WTC11 (cell line): ENCODE measurements around the gene MBP. TPM values are rescaled to one million over a fixed set of nuclear protein-coding genes. Genes with fewer than 3 reads are reported as not detected.

Source experiments
- ATAC-seq: fragments of 200-7000 bp; cut with Tn5 transposase; 2 replicates; pipeline ENCODE4 v1.10.0; 2021; ENCODE audit warnings: mild to moderate bottlenecking, moderate library complexity
- CTCF ChIA-PET: fragments of 300-600 bp; sonication (Branson Sonifier 250); formaldehyde crosslinking; loops from one replicate; lab custom pipeline; 2021; ENCODE audit warnings: antibody characterized with exemption; lab: Charles Lee
- POLR2A ChIA-PET: fragments of 350-600 bp; sonication (Branson Sonifier 250); formaldehyde crosslinking; loops from one replicate; lab custom pipeline; 2021; ENCODE audit warnings: antibody characterized with exemption; lab: Charles Lee
- DNase-seq: peaks from one replicate; pipeline ENCODE4 v3.0.0; 2021; ENCODE audit warnings: low spot score
- H3K27ac Mint-ChIP-seq: 2 replicates; pipeline ENCODE4 v1.8.0; 2021; ENCODE audit warnings: mixed read lengths
- H3K27me3 Mint-ChIP-seq: 2 replicates; pipeline ENCODE4 v1.8.0; 2021; ENCODE audit warnings: low read depth, mild to moderate bottlenecking, moderate library complexity, mixed read lengths
- H3K36me3 Mint-ChIP-seq: 2 replicates; pipeline ENCODE4 v1.8.0; 2021; ENCODE audit warnings: mixed read lengths
- H3K4me1 Mint-ChIP-seq: 2 replicates; pipeline ENCODE4 v1.8.0; 2022; ENCODE audit warnings: mixed read lengths
- H3K4me3 Mint-ChIP-seq: 2 replicates; pipeline ENCODE4 v1.8.0; 2021; ENCODE audit warnings: mild to moderate bottlenecking, moderate library complexity, mixed read lengths
- H3K9me3 Mint-ChIP-seq: 2 replicates; pipeline ENCODE4 v1.8.0; 2021; ENCODE audit warnings: mixed read lengths
- CREB1 ChIP-seq: sonication (generic); formaldehyde crosslinking; IDR thresholded peaks from 2 replicates; pipeline ENCODE4 v1.8.0; 2023; ENCODE audit warnings: mild to moderate bottlenecking, missing genetic modification reagents
- CREM ChIP-seq: sonication (generic); formaldehyde crosslinking; IDR thresholded peaks from 2 replicates; pipeline ENCODE4 v1.8.1; 2022; ENCODE audit warnings: mild to moderate bottlenecking, missing genetic modification reagents, moderate library complexity
- ESRRA ChIP-seq: sonication (generic); formaldehyde crosslinking; IDR thresholded peaks from 2 replicates; pipeline ENCODE4 v1.8.1; 2022; ENCODE audit warnings: mild to moderate bottlenecking, missing genetic modification reagents, borderline replicate concordance
- JUN ChIP-seq: sonication (generic); formaldehyde crosslinking; IDR thresholded peaks from 2 replicates; pipeline ENCODE4 v1.8.0; 2023; ENCODE audit warnings: mild to moderate bottlenecking, missing genetic modification reagents
- NR1H2 ChIP-seq: sonication (generic); formaldehyde crosslinking; IDR thresholded peaks from 2 replicates; pipeline ENCODE4 v1.9.0; 2021; ENCODE audit warnings: mild to moderate bottlenecking, moderate library complexity, missing genetic modification reagents
- PRRX2 ChIP-seq: fragments of 250-450 bp; sonication (Bioruptor Pico); IDR thresholded peaks from 2 replicates; pipeline ENCODE4 v1.8.0; 2021; ENCODE audit warnings: mild to moderate bottlenecking
- RELA ChIP-seq: sonication (generic); formaldehyde crosslinking; IDR thresholded peaks from 2 replicates; pipeline ENCODE4 v1.8.1; 2022; ENCODE audit warnings: missing genetic modification reagents, mild to moderate bottlenecking, borderline replicate concordance
- total RNA-seq: library from RNA; stranded (reverse); gene quantifications from 3 replicates; pipeline ENCODE4 v1.2.3, GENCODE V29; 2021
- TF ChIP-seq, protein P1 (sequence below): sonication (generic); formaldehyde crosslinking; conservative IDR thresholded peaks from 2 replicates; pipeline ENCODE4 v1.8.1; 2022; ENCODE audit warnings: mild to moderate bottlenecking, missing genetic modification reagents
- TF ChIP-seq, protein P2 (sequence below): sonication (generic); formaldehyde crosslinking; IDR thresholded peaks from 2 replicates; pipeline ENCODE4 v1.8.1; 2022; ENCODE audit warnings: missing genetic modification reagents, borderline replicate concordance
- TF ChIP-seq, protein P3 (sequence below): sonication (generic); formaldehyde crosslinking; conservative IDR thresholded peaks from 2 replicates; pipeline ENCODE4 v1.8.1; 2023; ENCODE audit warnings: mild to moderate bottlenecking, low read depth, missing genetic modification reagents, moderate library complexity
- TF ChIP-seq, protein P4 (sequence below): fragments of 250-450 bp; sonication (Bioruptor Pico); IDR thresholded peaks from 2 replicates; pipeline ENCODE4 v1.8.0; 2021; ENCODE audit warnings: mild to moderate bottlenecking
- TF ChIP-seq, protein P5 (sequence below): fragments of 250-450 bp; sonication (Bioruptor Pico); IDR thresholded peaks from 2 replicates; pipeline ENCODE4 v1.9.0; 2021; ENCODE audit warnings: mild to moderate bottlenecking, borderline replicate concordance
- TF ChIP-seq, protein P6 (sequence below): sonication (generic); formaldehyde crosslinking; IDR thresholded peaks from 2 replicates; pipeline ENCODE4 v1.8.0; 2023; ENCODE audit warnings: missing genetic modification reagents, mild to moderate bottlenecking, borderline replicate concordance
- TF ChIP-seq, protein P7 (sequence below): sonication (generic); formaldehyde crosslinking; IDR thresholded peaks from 2 replicates; pipeline ENCODE4 v1.8.1; 2023; ENCODE audit warnings: mild to moderate bottlenecking, missing genetic modification reagents

The MBP gene
- total RNA-seq, 1 experiment from 2014 or later = 19.6 TPM

DNA sequence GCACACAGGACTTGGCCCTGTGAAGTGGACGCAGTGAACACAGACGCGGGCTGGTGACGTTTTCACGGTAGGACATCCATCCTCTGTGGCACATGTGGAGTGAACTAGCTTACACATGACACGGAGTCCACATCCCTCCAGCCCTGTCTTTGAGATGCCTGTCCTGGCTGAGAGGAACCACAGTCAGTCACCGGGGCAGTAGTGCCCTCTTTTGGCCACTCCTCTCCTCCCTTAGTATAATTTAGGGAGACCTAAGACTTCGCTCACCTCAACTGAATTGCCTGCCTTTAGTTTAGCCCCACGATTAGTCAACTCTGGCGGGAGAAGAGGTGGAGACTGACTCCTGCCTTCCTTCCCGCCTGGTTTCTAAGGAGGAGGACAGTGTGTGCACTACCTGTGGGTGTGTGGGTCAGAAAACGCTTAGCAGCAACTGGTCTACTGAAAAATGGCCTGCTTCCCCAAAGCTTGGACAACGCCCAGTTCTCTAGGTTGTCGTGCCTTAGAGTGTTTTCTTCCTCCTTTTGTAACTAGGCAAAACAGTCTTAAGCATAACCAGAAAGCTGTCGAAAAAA, 70.6 kb downstream of the MBP start (continued):
- no peak for TF ChIP-seq NR1H2
- TF ChIP-seq, protein P1, sequence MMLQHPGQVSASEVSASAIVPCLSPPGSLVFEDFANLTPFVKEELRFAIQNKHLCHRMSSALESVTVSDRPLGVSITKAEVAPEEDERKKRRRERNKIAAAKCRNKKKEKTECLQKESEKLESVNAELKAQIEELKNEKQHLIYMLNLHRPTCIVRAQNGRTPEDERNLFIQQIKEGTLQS = no peak
- TF ChIP-seq, protein P2, sequence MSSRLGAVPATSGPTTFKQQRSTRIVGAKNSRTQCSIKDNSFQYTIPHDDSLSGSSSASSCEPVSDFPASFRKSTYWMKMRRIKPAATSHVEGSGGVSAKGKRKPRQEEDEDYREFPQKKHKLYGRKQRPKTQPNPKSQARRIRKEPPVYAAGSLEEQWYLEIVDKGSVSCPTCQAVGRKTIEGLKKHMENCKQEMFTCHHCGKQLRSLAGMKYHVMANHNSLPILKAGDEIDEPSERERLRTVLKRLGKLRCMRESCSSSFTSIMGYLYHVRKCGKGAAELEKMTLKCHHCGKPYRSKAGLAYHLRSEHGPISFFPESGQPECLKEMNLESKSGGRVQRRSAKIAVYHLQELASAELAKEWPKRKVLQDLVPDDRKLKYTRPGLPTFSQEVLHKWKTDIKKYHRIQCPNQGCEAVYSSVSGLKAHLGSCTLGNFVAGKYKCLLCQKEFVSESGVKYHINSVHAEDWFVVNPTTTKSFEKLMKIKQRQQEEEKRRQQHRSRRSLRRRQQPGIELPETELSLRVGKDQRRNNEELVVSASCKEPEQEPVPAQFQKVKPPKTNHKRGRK (CRISPR knock-in tag) = no peak
- no peak for TF ChIP-seq ESRRA (CRISPR knock-in tag)
- no peak for TF ChIP-seq CREM (CRISPR knock-in tag)

DNA sequence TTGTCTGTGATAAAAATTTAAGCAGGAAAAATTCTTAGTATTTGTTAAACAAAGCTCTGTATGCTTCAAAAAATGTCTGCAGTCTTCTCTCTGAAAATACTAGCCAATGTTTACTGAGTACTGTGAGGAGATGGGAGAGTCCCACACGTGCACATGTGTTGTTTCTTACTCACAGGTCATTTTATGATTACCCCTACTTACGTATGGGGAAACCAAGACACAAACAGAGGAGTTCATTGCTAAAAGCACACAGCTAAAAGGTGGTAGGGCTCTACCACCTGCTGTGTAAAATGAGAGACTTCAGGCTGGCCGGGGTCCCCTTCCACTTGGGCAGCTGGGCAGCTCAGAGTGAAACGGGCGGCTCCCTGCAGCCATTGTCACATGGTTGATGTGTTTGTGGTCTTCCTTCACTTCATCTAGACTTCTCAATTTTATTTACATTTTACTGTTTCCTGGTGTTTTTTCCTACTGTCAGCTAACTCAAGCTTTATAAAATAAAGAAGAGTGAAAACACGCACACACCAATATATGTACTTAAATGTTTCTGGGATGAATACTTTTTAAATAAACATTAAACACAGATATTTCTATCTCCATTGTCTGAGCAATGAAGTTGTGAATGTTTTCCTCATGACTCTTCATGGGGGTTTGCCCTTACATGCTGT, 71.2 kb downstream of the MBP start:
- DNase-seq = no peak
- Mint-ChIP-seq H3K4me1 (peaks cover 39% of the 10 kb centered on the region), H3K4me3 (no peak overlapping the region), H3K36me3 (peaks cover 21% of the 10 kb centered on the region), H3K9me3 (no peaks in the 10 kb centered on the region), H3K27me3 (no peaks in the 10 kb centered on the region), H3K27ac (0 out of 2 replicates have a peak overlapping the region, but pooled peaks have one; percentile 29)
- POLR2A ChIA-PET = interaction anchor here (0.7 kb wide), 1 partner anchor 1678 kb away, joined by 4 read pairs; no protein-coding TSS in a partner anchor
- CTCF ChIA-PET = interaction anchor here (0.5 to 1.6 kb wide), 11 partner anchors 10 to 258 kb away, joined by 3 to 8 read pairs (median 5); no protein-coding TSS in a partner anchor
- no peak for ATAC-seq
- TF ChIP-seq, protein P3, sequence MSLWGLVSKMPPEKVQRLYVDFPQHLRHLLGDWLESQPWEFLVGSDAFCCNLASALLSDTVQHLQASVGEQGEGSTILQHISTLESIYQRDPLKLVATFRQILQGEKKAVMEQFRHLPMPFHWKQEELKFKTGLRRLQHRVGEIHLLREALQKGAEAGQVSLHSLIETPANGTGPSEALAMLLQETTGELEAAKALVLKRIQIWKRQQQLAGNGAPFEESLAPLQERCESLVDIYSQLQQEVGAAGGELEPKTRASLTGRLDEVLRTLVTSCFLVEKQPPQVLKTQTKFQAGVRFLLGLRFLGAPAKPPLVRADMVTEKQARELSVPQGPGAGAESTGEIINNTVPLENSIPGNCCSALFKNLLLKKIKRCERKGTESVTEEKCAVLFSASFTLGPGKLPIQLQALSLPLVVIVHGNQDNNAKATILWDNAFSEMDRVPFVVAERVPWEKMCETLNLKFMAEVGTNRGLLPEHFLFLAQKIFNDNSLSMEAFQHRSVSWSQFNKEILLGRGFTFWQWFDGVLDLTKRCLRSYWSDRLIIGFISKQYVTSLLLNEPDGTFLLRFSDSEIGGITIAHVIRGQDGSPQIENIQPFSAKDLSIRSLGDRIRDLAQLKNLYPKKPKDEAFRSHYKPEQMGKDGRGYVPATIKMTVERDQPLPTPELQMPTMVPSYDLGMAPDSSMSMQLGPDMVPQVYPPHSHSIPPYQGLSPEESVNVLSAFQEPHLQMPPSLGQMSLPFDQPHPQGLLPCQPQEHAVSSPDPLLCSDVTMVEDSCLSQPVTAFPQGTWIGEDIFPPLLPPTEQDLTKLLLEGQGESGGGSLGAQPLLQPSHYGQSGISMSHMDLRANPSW (CRISPR knock-in tag) = no peak
- TF ChIP-seq, protein P4, sequence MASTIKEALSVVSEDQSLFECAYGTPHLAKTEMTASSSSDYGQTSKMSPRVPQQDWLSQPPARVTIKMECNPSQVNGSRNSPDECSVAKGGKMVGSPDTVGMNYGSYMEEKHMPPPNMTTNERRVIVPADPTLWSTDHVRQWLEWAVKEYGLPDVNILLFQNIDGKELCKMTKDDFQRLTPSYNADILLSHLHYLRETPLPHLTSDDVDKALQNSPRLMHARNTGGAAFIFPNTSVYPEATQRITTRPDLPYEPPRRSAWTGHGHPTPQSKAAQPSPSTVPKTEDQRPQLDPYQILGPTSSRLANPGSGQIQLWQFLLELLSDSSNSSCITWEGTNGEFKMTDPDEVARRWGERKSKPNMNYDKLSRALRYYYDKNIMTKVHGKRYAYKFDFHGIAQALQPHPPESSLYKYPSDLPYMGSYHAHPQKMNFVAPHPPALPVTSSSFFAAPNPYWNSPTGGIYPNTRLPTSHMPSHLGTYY (CRISPR knock-in tag) = no peak
- TF ChIP-seq CREB1 (CRISPR knock-in tag) = no peak

DNA sequence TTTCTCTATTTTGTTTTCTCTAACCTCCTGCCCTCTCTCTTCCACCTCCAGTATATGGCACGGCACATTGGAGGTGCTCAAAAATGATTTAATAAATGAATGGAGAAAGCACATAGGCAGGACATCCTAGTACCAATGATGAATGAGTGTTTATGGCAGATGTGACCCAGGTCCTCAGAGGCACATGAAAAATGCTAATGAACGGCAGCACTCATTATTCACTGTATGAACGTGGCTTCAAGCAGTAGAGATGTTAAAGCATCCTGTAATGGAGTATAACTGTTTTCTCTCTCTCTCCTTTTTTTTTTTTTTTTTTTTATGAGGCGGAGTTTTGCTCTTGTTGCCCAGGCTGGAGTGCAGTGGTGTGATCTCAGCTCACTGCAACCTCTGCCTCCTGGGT, 72.4 kb downstream of the MBP start:
- Mint-ChIP-seq H3K27me3 (no peaks in the 10 kb centered on the region), H3K4me1 (peaks cover 52% of the 10 kb centered on the region), H3K36me3 (peaks cover 9% of the 10 kb centered on the region; the same call in 1 of the 2 replicates), H3K27ac (no peak overlapping the region), H3K4me3 (no peak overlapping the region), H3K9me3 (no peaks in the 10 kb centered on the region)
- DNase-seq (no peak), ATAC-seq (no peak)
- POLR2A ChIA-PET = no interaction called here
- TF ChIP-seq PRRX2 (CRISPR knock-in tag) (no peak), RELA (CRISPR knock-in tag) (no peak), JUN (CRISPR knock-in tag) (no peak)
- TF ChIP-seq, protein P5, sequence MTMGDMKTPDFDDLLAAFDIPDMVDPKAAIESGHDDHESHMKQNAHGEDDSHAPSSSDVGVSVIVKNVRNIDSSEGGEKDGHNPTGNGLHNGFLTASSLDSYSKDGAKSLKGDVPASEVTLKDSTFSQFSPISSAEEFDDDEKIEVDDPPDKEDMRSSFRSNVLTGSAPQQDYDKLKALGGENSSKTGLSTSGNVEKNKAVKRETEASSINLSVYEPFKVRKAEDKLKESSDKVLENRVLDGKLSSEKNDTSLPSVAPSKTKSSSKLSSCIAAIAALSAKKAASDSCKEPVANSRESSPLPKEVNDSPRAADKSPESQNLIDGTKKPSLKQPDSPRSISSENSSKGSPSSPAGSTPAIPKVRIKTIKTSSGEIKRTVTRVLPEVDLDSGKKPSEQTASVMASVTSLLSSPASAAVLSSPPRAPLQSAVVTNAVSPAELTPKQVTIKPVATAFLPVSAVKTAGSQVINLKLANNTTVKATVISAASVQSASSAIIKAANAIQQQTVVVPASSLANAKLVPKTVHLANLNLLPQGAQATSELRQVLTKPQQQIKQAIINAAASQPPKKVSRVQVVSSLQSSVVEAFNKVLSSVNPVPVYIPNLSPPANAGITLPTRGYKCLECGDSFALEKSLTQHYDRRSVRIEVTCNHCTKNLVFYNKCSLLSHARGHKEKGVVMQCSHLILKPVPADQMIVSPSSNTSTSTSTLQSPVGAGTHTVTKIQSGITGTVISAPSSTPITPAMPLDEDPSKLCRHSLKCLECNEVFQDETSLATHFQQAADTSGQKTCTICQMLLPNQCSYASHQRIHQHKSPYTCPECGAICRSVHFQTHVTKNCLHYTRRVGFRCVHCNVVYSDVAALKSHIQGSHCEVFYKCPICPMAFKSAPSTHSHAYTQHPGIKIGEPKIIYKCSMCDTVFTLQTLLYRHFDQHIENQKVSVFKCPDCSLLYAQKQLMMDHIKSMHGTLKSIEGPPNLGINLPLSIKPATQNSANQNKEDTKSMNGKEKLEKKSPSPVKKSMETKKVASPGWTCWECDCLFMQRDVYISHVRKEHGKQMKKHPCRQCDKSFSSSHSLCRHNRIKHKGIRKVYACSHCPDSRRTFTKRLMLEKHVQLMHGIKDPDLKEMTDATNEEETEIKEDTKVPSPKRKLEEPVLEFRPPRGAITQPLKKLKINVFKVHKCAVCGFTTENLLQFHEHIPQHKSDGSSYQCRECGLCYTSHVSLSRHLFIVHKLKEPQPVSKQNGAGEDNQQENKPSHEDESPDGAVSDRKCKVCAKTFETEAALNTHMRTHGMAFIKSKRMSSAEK = no peak
- TF ChIP-seq, protein P6, sequence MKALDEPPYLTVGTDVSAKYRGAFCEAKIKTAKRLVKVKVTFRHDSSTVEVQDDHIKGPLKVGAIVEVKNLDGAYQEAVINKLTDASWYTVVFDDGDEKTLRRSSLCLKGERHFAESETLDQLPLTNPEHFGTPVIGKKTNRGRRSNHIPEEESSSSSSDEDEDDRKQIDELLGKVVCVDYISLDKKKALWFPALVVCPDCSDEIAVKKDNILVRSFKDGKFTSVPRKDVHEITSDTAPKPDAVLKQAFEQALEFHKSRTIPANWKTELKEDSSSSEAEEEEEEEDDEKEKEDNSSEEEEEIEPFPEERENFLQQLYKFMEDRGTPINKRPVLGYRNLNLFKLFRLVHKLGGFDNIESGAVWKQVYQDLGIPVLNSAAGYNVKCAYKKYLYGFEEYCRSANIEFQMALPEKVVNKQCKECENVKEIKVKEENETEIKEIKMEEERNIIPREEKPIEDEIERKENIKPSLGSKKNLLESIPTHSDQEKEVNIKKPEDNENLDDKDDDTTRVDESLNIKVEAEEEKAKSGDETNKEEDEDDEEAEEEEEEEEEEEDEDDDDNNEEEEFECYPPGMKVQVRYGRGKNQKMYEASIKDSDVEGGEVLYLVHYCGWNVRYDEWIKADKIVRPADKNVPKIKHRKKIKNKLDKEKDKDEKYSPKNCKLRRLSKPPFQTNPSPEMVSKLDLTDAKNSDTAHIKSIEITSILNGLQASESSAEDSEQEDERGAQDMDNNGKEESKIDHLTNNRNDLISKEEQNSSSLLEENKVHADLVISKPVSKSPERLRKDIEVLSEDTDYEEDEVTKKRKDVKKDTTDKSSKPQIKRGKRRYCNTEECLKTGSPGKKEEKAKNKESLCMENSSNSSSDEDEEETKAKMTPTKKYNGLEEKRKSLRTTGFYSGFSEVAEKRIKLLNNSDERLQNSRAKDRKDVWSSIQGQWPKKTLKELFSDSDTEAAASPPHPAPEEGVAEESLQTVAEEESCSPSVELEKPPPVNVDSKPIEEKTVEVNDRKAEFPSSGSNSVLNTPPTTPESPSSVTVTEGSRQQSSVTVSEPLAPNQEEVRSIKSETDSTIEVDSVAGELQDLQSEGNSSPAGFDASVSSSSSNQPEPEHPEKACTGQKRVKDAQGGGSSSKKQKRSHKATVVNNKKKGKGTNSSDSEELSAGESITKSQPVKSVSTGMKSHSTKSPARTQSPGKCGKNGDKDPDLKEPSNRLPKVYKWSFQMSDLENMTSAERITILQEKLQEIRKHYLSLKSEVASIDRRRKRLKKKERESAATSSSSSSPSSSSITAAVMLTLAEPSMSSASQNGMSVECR = no peak
- TF ChIP-seq, protein P7, sequence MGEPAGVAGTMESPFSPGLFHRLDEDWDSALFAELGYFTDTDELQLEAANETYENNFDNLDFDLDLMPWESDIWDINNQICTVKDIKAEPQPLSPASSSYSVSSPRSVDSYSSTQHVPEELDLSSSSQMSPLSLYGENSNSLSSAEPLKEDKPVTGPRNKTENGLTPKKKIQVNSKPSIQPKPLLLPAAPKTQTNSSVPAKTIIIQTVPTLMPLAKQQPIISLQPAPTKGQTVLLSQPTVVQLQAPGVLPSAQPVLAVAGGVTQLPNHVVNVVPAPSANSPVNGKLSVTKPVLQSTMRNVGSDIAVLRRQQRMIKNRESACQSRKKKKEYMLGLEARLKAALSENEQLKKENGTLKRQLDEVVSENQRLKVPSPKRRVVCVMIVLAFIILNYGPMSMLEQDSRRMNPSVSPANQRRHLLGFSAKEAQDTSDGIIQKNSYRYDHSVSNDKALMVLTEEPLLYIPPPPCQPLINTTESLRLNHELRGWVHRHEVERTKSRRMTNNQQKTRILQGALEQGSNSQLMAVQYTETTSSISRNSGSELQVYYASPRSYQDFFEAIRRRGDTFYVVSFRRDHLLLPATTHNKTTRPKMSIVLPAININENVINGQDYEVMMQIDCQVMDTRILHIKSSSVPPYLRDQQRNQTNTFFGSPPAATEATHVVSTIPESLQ (CRISPR knock-in tag) = no peak
- CTCF ChIA-PET = no interaction called here
